Fibroblast of skin of scalp (primary cell): Measurements from ENCODE around the gene TMEM51.

Source experiments
- DNase-seq: peaks from one replicate; pipeline ENCODE4 v3.0.0-alpha.2; 2013

TMEM51 gene

DNA sequence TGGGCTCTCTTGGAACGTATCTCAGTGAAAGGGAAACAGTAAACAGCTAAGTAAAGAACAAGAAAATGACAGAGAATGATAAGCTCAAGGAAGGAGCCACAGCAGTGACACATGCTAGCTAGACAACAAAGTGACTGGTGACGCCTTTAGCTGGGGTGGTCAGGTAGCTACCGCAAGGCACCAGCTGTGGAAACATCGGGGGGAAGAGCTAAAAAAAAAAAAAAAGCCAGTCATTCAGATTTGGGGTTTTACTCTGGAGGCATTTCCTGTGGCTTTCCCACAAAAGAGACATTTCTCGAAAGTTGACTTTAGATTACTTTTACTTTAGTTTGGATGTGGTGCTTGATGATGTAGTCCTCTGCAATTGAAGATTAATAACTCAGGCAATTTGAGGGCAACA, 95.5 kb downstream of the TMEM51 start:
- DNase-seq, result peak; percentile 5

DNA sequence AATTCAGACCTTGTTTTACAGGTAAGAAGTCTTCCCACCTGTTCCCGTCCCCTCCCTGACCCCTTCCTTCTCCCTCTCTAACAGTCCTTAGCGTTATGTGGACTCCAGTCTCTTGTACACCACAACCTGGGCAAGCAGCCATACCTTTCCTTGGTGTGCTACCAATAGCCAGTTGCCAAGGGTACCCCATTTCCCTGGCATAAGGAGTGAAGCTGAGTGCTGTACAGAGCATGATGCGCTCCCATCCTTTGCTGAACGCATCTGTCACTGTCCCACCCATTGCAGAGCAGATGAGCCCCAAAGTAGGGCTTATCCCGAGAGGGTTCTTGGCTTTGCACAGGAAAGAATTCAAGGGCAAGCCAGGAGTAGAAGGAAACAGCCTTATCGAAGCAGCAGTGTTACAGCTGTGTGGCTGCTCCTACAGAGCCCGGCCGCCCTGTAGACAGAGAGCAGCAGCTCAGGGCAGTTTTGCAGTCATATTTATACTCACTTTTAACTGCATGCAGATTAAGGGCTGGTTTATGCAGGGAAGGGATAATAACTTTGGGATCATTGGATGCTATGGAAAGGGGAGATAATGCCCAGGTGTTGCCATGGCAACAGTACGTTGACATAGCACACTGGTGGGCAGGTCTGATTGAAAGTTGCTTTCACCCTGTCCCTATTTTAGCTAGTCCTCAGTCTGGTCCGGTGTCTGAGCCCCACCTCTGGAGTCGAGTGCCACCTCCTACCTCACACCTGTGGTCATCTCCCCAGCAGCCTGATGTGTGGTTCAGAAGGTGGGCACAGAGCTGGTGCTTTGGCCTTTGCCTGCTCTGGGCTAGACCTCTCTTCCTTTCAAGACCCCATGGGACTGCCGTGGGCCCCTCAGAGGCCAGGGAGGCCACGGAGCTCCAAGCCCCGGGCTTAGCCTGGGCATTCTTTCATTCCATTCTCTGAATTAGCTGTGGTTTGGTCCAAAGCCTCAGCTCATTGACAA, 98.6 kb downstream of the TMEM51 start:
- no peak for DNase-seq

DNA sequence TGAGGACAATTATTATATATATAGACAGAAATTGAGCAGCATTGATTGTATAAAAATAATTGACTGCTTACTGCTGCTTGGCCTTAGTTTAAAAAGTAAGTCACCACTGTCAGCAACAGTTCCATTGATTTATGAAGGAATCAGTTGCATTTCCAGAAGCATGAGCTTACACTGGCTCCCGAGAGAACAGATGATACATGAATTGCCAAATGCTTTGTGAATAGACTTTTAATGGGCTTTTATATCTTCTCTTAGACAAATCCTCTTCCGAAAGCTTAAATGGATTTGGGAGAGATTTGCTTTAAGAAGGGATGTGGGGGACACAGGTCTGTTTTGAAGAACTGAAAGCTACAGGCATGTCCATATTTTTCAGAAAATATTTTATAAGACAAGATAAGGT, 101.0 kb downstream of the TMEM51 start:
- no peak for DNase-seq

DNA sequence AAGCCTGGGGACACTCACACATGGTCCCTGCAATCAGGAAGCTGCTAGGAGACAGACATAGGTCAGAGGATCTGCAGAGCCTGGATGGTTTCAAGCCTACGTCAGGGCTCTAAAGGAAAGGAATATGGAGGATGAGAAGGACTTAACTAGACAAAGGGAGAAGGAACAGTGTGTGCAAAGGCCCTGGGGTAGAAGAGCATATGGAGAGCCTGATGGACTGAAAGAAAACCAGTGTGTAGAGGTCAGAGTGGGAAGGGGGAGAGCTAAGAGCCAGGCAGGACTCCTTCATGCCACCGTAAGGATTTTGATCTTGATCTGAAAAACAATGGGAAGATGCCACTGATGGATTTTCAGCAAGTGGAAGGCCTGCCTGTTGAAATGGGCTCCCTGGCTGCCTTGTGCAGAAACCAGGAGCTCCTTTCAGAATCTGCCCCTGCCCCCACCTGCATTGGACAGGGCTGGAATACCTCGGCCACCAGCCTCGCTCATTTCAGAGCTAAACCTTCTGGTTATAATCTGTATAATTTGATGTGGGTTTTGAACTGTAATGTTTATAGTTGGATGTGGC, 102.1 kb downstream of the TMEM51 start:
- DNase-seq, result no peak

DNA sequence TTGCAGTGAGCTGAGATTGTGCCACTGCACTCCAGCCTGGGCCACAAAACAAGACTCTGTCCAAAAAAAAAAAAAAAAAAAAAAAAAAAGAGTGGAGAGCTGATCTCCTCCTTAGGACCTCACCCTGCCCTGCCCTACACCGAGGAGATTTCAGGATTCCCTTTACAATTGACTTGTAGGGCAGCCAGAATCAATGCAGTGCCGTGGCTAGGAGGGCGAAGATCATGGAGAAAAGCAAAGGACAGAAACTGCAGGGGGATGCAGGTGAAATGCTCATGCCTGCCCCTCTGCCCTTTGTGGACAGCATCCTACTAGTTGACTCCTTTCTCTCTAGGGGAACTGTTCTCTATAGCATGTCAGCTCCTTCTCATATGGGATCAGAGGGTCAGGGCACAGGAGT, 103.0 kb downstream of the TMEM51 start:
- DNase-seq, result no peak

DNA sequence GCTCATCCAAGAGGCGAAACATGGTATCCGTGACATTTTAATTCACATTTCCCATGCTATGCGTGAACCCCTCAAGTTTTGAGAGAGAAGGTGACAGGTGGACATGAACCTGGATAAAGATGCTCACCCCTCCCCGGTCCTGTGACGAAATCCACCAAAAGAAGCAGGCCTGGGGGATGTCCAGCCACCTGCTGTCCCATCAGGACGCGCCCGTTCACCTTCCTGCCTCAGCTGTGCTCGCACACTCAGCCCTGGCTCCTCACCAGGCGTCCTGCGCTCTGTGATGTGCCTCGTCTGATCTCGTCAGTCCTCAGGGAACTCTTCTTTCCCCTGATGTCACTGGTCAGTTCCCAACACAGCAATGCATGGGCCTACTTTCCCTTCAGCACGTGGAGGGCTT, 103.8 kb downstream of the TMEM51 start:
- DNase-seq, result no peak

DNA sequence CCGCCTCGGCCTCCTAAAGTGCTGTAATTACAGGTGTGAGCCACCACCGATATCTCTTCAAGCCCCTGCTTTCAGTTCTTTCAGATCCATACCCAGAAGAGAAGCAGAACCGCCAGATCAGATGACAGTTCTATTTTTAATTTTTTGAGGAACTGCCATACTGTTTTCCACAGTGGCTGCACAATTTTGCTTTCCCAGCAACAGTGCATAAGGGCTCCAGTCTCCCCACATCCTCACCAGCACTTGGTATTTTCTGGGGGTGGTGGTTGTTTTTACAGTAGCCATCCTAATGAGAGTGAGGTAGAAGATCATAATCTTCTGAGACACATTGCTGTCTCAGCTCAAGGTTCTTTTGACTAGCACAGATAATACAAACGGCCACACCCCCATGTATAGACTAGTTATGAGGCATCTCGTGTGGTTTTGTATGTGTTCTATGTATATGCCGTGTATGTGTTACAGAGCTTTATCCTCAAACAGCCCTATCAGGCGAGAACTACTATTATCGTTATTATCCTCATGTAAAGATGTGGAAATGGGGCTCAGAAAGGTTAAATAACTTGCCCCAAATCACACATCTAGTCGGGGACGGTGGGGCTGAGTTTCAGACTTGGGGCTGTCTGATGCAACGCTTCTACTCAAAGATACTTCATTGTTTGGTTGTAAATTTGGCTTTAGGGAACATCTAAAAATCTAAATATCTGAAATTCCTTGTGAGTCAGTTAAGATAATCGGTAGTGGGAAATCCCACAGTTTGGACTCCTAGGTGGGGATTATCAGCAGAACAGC, 105.5 kb downstream of the TMEM51 start:
- no peak for DNase-seq

DNA sequence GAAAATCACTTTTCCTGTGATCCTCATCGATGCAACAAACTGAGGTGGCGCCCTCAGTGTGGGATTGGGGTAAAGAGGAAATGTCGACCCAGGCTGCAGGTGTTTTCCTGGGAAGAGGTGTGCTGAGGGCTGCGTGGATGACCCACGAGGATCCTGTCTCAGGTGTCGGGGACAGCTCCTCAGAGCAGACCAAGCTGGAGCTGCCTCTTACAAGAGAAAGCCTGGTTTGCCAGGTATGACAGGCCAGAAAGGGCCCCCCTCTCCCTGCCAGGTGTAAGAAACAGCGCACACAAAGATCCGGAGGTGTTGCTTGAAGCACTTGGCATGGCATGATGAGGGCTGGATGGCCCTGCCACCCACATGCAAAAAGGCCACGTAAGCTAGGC, 106.1 kb downstream of the TMEM51 start:
- DNase-seq, result no peak

DNA sequence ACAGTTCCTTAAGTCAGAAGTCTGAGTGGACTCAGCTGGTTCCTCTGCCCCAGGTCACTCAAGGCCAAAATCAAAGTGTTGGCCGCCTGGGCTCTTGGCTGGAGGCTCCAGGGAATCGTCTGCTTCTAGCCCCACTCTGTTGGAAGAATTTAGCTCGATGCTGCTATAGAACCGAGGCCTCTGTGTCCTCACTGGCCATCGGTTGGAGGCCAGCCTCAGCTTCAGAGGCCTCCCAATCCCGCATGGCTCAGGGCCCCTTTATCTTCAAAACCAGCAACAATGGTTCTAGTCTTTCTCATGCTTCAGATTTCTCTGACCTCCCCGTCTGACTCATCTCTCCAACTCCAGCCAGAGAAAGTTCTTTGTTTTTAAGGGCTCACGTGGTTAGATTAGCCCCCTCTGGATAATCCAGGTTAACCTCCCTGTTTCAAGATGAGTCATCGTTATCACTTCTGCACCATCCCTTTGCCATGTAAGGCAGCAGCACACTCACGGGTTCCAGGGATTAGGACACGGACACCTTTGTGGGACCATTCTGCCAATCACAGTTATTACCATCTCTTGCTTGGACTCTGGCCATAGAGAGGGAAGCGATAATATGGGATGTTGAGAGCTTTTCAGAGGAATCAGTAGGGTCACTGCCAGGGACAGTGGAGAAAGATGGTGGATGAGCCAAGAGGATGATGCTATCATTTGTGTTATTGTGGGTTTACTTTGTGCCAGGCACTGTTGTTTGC, 107.0 kb downstream of the TMEM51 start:
- DNase-seq, result peak; percentile 8

DNA sequence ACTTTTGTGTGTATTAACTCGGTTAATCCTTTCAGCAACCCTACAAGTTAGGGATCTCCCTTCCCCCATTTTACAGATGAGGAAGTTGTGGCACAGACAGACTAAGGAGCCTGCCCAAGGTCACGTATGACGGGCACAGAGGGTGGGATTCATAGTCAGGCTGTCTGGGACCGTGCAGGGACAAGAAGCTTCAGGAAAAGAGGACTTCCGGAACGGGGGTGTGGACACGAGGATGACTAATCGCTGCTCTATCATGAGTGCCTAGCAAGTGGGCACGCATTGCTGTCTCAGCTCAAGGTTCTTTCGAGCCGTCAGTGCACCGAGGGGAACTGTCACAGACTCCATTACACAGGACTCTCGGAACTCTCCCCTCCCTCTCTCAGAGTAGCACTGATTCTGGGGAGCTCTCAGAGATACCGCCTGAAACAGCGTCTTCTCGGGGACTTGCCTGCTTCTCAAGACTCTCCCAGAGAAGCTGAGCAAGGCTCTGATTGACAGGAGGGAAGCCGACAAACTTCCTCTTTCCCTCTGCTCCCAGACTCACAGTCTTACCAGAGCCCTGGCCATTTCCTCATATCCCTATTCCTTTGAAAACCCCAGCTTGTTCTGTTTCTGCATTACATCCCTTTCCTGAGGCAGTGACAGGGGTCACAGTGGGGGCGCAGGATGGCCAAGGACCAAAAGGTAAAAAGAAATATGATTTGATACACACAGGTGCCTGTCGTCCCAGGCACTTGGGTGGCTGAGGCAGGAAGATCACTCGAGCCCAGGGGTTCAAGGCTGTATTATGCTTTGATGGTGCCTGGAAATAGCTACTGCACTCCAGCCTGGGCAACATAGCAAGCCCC, 107.8 kb downstream of the TMEM51 start:
- no peak for DNase-seq

DNA sequence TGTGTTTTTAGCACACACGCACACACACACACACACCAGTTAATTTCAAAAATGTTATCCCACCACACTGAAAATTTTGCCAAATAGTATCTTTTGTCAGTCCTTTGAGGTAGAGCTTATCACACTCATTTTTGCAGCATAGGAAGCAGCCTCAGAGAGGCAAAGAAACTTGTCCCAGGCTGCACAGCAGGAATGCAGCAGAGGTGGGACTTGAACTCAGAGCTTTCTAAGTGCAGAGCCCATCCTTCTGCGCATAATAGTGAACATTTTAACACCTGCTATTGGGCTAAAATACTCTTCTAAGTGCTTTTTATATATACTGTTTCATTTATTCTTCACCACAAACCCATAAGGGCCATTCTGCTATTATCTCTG, 108.4 kb downstream of the TMEM51 start:
- DNase-seq, result no peak

DNA sequence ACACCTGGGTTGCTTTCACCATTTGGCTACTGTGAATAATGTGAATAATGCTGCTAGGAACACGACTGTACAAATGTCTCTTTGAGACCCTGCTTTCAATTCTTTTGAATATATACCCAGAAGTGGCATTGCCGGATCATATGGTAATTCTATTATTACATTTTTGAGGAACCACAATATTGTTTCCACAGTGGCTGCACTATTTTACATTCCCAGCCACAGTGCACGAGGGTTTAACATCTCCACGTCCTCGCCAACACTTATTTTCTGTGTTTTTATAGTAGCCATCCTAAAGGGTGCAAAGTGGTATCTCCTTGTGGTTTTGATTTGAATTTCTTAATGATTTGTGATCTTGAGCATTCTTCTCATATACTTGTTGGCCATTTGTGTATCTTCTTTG, 109.2 kb downstream of the TMEM51 start:
- DNase-seq, result no peak

DNA sequence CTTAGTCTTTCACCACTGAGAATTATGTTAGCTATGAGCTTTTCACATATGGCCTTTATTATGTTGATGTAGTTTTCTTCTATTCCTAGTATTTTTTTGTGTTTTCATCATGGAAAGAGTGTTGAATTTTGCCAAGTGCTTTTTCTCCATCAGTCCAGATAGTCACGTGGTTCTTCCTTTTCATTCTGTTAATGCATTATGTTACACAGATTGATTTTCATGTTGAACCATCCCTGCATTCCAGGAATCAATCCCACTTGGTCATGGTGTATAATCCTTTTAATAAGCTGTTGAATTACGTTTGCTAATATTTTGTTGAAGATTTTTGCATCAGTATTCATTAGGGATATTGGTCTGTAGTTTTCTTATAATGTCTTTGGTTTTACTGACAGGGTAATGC, 111.2 kb downstream of the TMEM51 start:
- DNase-seq, result no peak
